ENCODE results near the gene ALDH3A1.
"Not testable (repeated sequence)": the region's sequence is repeated elsewhere in the genome, so short reads cannot be mapped to it uniquely, and the experiment has no call there.

Gene ALDH3A1

GRCh38 chr17:19747829-19748806 is at the start of gene ALDH3A1:
Gene ALDH3A1 (minus strand): TSS chr17:19748298. CDS start chr17:19745129, 3,169 bp downstream.
- no peak for DNase-seq (ENCODE audit: low read depth)

GRCh38 chr17:19796457-19796856 is 48.4 kb upstream of the ALDH3A1 start:
- no peak for DNase-seq (ENCODE audit: low read depth)

GRCh38 chr17:19791918-19792550 is 43.9 kb upstream of the ALDH3A1 start:
- DNase-seq (ENCODE audit: low read depth): no peak

GRCh38 chr17:19787733-19788357 is 39.7 kb upstream of the ALDH3A1 start:
- DNase-seq (ENCODE audit: low read depth): no peak

- no peak for DNase-seq (ENCODE audit: low read depth)
Observed at GRCh38 chr17:19785854-19786253, 37.8 kb upstream of the ALDH3A1 start.

GRCh38 chr17:19781488-19782458 is 33.7 kb upstream of the ALDH3A1 start:
- DNase-seq (ENCODE audit: low read depth): no peak

- DNase-seq (ENCODE audit: low read depth): no peak
Observed at GRCh38 chr17:19780846-19781245, 32.7 kb upstream of the ALDH3A1 start.

- DNase-seq (ENCODE audit: low read depth): no peak
Observed at GRCh38 chr17:19773534-19773933, 25.4 kb upstream of the ALDH3A1 start.

GRCh38 chr17:19771971-19772630 is 24.0 kb upstream of the ALDH3A1 start:
- no peak for DNase-seq (ENCODE audit: low read depth)

GRCh38 chr17:19770985-19771735 is 23.1 kb upstream of the ALDH3A1 start:
- no peak for DNase-seq (ENCODE audit: low read depth)

GRCh38 chr17:19769946-19770652 is 22.0 kb upstream of the ALDH3A1 start:
- DNase-seq (ENCODE audit: low read depth): no peak

GRCh38 chr17:19768046-19768782 is 20.1 kb upstream of the ALDH3A1 start:
- DNase-seq (ENCODE audit: low read depth): no peak

- peak; percentile 53 for DNase-seq (ENCODE audit: low read depth)
Observed at GRCh38 chr17:19766421-19767270, 18.5 kb upstream of the ALDH3A1 start.

GRCh38 chr17:19766016-19766415 is 17.9 kb upstream of the ALDH3A1 start:
- DNase-seq (ENCODE audit: low read depth): no peak

GRCh38 chr17:19763991-19764390 is 15.9 kb upstream of the ALDH3A1 start:
- not testable (repeated sequence) for DNase-seq (ENCODE audit: low read depth)

- DNase-seq (ENCODE audit: low read depth): no peak
Observed at GRCh38 chr17:19763416-19763815, 15.3 kb upstream of the ALDH3A1 start.

- DNase-seq (ENCODE audit: low read depth): peak; percentile 24
Observed at GRCh38 chr17:19762515-19762961, 14.4 kb upstream of the ALDH3A1 start.

- no peak for DNase-seq (ENCODE audit: low read depth)
Observed at GRCh38 chr17:19760746-19761145, 12.6 kb upstream of the ALDH3A1 start.

All from stimulated activated CD8-positive, alpha-beta memory T cell treated with anti-CD3 and anti-CD28 coated beads, Interleukin-12 subunit alpha, Interleukin-12 subunit beta, amount 100 ng/mL, for 4 hours (primary cell).